Activated CD8-positive, alpha-beta T cell treated with anti-CD3 and anti-CD28 coated beads for 36 hours (primary cell): ENCODE results near the gene SREBF2. TPM values are rescaled to one million over a fixed set of nuclear protein-coding genes. Genes with fewer than 3 reads are reported as not detected.

Source experiments
- ATAC-seq: fragments of 200-7000 bp; cut with Tn5 transposase; one replicate; pipeline ENCODE4 v1.10.0; 2021; ENCODE audit warnings: mild to moderate bottlenecking, moderate library complexity
- CTCF ChIA-PET: fragments of 350-600 bp; sonication (Branson Sonifier 250); formaldehyde crosslinking; loops from one replicate; lab custom pipeline; 2021; ENCODE audit warnings: antibody characterized with exemption; lab: Charles Lee
- POLR2A ChIA-PET: fragments of 350-600 bp; sonication (Branson Sonifier 250); formaldehyde crosslinking; loops from one replicate; lab custom pipeline; 2021; ENCODE audit warnings: antibody characterized with exemption; lab: Charles Lee
- DNase-seq: peaks from one replicate; pipeline ENCODE4 v3.0.0-alpha.2; 2020
- H3K27ac Mint-ChIP-seq: one replicate; pipeline ENCODE4 v1.8.0; 2021; ENCODE audit warnings: mild to moderate bottlenecking, mixed read lengths
- H3K27me3 Mint-ChIP-seq: one replicate; pipeline ENCODE4 v1.8.0; 2021; ENCODE audit warnings: mixed read lengths
- H3K36me3 Mint-ChIP-seq: one replicate; pipeline ENCODE4 v1.8.0; 2021; ENCODE audit warnings: low read depth, mixed read lengths
- H3K4me1 Mint-ChIP-seq: one replicate; pipeline ENCODE4 v1.8.0; 2021; ENCODE audit warnings: low read depth, mixed read lengths
- H3K4me3 Mint-ChIP-seq: one replicate; pipeline ENCODE4 v1.8.0; 2021; ENCODE audit warnings: mild to moderate bottlenecking, moderate library complexity, mixed read lengths
- H3K9me3 Mint-ChIP-seq: one replicate; pipeline ENCODE4 v1.8.0; 2021; ENCODE audit warnings: mixed read lengths
- intact Hi-C: fragments of 100-400 bp; cut with micrococcal nuclease; formaldehyde crosslinking; loops from one replicate; pipeline ENCODE4 v1.10.0; 2022
- total RNA-seq, 2 experiments: library from RNA; stranded (reverse); gene quantifications; one replicate each; pipeline ENCODE4 v1.2.3, GENCODE V29; 2021
- TF ChIP-seq, protein P1 (sequence below): fragments of 200-600 bp; IDR thresholded peaks from one replicate; pipeline ENCODE4 v1.8.0; 2022; ENCODE audit warnings: antibody characterized with exemption, mild to moderate bottlenecking

Gene SREBF2
- total RNA-seq, 2 experiments from 2014 or later = 87.1 to 92.9 TPM

DNA sequence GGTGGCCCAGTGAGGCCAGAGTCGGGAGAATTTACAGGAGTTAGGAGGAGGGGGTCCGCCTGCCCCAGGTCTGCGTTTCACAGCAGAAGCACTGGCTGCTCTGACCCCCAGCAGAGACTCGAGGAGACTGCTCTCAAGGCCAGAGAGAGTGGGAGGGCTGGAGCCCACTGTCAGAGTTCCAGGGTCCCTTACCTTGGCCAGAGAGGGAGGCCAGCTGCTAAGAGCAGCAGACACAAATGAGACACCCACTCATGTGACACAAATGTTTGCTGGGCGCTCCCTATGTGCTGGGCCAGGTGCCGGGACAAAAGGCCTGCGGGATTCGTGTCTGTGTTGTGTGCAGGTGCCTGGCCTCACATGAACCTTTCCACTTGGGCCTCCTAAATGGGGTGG lies 96.5 kb downstream of the SREBF2 start:
- TF ChIP-seq, protein P1, sequence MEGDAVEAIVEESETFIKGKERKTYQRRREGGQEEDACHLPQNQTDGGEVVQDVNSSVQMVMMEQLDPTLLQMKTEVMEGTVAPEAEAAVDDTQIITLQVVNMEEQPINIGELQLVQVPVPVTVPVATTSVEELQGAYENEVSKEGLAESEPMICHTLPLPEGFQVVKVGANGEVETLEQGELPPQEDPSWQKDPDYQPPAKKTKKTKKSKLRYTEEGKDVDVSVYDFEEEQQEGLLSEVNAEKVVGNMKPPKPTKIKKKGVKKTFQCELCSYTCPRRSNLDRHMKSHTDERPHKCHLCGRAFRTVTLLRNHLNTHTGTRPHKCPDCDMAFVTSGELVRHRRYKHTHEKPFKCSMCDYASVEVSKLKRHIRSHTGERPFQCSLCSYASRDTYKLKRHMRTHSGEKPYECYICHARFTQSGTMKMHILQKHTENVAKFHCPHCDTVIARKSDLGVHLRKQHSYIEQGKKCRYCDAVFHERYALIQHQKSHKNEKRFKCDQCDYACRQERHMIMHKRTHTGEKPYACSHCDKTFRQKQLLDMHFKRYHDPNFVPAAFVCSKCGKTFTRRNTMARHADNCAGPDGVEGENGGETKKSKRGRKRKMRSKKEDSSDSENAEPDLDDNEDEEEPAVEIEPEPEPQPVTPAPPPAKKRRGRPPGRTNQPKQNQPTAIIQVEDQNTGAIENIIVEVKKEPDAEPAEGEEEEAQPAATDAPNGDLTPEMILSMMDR = no peak
- POLR2A ChIA-PET = interaction anchor here (0.8 to 11.9 kb wide), 2 partner anchors 8 to 72 kb away, joined by 3 to 134 read pairs; no protein-coding TSS in a partner anchor
- H3K9me3 Mint-ChIP-seq = no peaks in the 10 kb centered on the region
- no peak overlapping the region for H3K27ac Mint-ChIP-seq
- no peaks in the 10 kb centered on the region for H3K36me3 Mint-ChIP-seq
- ATAC-seq = no peak
- H3K4me1 Mint-ChIP-seq = peaks cover 27% of the 10 kb centered on the region
- DNase-seq = no peak
- H3K4me3 Mint-ChIP-seq = no peak overlapping the region
- intact Hi-C loops = no loop called here
- CTCF ChIA-PET = interaction anchor here (5.6 kb wide), 1 partner anchor 9 kb away, joined by 62 read pairs; no protein-coding TSS in a partner anchor
- peaks cover 2% of the 10 kb centered on the region for H3K27me3 Mint-ChIP-seq

DNA sequence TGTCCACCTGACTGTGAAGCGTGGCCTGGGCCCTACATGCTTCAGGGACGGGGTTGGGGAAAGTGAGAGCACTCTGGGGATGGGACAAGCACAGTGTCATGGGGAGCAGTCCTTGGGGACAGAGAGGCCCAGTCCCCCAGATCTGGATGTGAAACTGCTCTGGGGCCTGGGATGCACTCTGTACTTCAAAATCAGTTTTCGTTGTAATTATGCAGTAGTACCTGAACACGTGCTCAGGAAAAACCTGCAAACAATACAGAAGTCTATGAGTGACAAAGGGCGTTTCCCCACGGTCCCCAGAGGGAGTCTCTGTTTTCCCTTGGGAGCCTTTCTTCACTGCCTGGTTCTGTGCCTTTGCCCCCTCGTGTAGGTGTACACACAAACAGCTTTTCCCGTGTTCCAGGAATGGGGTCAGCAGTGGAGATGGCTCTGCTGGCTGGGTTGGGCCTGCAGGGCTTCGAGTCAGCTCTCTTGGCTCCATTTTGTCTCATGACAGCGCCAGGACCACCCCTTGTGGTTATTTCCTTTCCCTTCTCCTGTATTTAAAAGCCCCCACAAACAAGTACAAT lies 98.9 kb downstream of the SREBF2 start:
- POLR2A ChIA-PET = interaction anchor here (1.4 kb wide), 2 partner anchors 15 to 30 kb away, joined by 3 to 4 read pairs; partner anchors contain the start of gene CENPM
- Mint-ChIP-seq H3K27ac (no peak overlapping the region), H3K4me1 (peaks cover 20% of the 10 kb centered on the region), H3K27me3 (no peaks in the 10 kb centered on the region), H3K36me3 (peaks cover 4% of the 10 kb centered on the region), H3K4me3 (no peak overlapping the region), H3K9me3 (no peaks in the 10 kb centered on the region)
- TF ChIP-seq, protein P1 = no peak
- ATAC-seq (no peak), DNase-seq (no peak)
- CTCF ChIA-PET = no interaction called here
- intact Hi-C loops = no loop called here

DNA sequence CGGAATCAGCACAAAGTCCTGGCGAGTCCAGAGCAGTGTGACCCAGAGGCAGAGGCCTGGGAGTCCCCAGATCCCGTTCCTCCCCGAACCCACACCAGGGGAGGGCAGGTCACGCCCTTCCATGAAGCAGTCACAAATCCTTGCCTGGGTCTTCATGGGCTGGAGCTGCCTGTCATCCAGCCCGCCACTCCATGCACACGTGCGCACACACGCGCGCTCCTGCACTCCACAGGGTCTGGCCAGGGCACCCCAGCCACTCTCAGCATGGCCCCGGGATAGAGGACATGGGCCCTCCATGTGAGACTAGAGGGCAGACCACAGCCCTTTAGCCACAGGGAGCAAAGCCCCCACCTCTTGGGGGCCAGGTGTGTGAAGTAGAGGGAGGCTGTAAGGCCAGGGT lies 99.4 kb downstream of the SREBF2 start:
- Mint-ChIP-seq H3K27ac (no peak overlapping the region), H3K9me3 (no peaks in the 10 kb centered on the region), H3K27me3 (no peaks in the 10 kb centered on the region), H3K36me3 (peaks cover 8% of the 10 kb centered on the region), H3K4me1 (peaks cover 17% of the 10 kb centered on the region), H3K4me3 (no peak overlapping the region)
- POLR2A ChIA-PET = interaction anchor here (1.4 kb wide), 2 partner anchors 14 to 31 kb away, joined by 3 to 4 read pairs; partner anchors contain the start of gene CENPM
- TF ChIP-seq, protein P1 = no peak
- DNase-seq (no peak), ATAC-seq (no peak)
- intact Hi-C loops = no loop called here
- CTCF ChIA-PET = no interaction called here

DNA sequence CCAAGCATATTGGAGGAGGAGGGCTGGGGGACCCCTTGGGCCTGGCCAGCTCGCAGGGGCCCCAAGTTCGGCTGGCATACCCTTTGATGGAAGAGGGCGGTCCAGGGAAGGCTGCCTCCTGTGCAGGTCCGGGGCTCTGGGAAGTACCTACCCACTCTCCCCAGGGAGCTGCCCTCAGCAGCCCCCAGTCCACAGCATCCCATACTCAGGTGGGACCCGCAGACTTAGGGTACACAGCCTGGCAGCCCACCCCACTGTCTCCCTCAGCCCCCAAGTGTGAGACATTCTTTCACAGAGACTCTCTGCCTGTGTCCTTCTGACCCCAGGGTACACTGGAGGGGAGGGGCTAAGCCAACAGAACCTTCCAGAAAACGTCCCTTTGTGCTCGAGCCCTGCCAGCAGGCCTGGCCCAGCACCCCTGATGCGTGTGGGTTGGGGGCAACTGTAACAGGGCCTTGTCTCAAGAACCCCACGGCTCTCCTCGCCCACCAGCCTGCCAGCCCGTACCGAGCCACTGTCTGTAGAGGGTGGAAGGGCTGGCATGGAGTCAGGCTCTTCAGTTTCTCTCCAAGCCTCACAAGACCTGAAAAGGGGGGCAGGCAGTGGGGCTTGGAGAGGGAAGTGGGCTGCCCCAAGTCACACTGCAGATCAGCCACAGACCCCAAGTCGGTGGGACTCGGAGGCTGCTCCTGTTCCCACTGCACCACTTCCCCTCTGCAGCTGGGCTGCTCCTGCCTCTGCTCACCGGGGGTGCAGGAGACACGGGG lies 100.7 kb downstream of the SREBF2 start:
- intact Hi-C loops = no loop called here
- CTCF ChIA-PET = interaction anchor here (0.8 kb wide), 1 partner anchor 8 kb away, joined by 4 read pairs; no protein-coding TSS in a partner anchor
- H3K4me3 Mint-ChIP-seq = no peak overlapping the region

More for the DNA sequence above, 100.7 kb downstream of the SREBF2 start:
- POLR2A ChIA-PET = interaction anchor here (0.9 to 8.3 kb wide), 5 partner anchors 10 to 76 kb away, joined by 3 to 134 read pairs (median 3); partner anchors contain the start of genes CENPM and TNFRSF13C
- Mint-ChIP-seq H3K9me3 (no peaks in the 10 kb centered on the region), H3K27me3 (no peaks in the 10 kb centered on the region), H3K4me1 (peaks cover 11% of the 10 kb centered on the region), H3K36me3 (peaks cover 13% of the 10 kb centered on the region), H3K27ac (no peak overlapping the region)
- ATAC-seq = no peak
- no peak for DNase-seq
- TF ChIP-seq, protein P1 = no peak
